ENCODE data around the gene TOGARAM1. TPM values are rescaled to one million over a fixed set of nuclear protein-coding genes. Genes with fewer than 3 reads are reported as not detected.
"Not testable (repeated sequence)": the region's sequence is repeated elsewhere in the genome, so short reads cannot be mapped to it uniquely, and the experiment has no call there.

Gene TOGARAM1
- total RNA-seq, 2 donors from 2014 or later = 3.5 to 7.9 TPM

DNA sequence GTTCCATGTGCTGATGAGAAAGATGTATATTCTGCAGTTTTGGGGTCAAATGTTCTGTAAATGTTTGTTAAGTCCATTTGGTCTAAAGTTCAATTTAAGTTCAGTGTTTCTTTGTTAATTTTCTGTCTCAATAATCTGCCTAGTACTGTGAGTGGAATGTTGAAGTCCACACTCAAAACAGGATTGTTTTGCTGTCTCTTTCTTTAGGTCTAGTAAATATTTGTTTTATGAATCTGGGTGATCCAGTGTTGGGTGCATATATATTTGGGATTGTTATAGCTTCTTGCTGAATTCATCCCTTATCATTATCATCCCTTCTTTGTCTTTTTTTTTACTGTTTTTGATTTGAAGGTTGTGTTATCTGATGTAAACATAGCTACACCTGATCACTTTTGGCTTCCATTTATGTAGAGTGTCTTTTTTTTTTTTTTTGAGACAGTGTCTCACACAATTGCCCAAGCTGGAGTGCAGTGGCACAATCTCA, 95.9 kb downstream of the TOGARAM1 start:
- Mint-ChIP-seq H3K27ac (no peak overlapping the region), H3K9me3 (no peaks in the 10 kb centered on the region), H3K36me3 (peaks cover 15 to 31% of the 10 kb centered on the region in 2 donors)
- no peak for ATAC-seq
- DNase-seq (ENCODE audit: low spot score in 2 of 2) = no peak

DNA sequence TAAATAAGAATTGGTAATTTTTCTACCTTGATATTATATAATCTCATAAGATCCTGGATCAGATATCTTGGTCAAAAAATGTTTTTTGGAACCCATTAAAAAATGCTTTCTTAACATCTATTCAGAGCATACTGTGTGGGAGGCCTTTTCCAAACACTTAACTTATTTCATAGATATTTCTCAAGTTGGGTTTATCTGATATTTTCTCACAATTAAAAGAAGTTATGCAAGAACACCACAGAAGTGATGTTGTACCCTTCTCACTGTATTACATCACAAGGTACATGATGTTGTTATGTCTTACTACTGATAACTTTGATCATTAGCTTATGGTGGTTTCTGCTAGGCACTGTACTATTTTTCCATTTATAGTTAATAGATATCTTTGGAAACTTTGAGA, 98.6 kb downstream of the TOGARAM1 start:
- DNase-seq (ENCODE audit: low spot score in 2 of 2) = no peak
- peaks cover 9 to 23% of the 10 kb centered on the region in 2 donors for H3K36me3 Mint-ChIP-seq
- no peak overlapping the region for H3K27ac Mint-ChIP-seq
- ATAC-seq = no peak
- no peaks in the 10 kb centered on the region for H3K9me3 Mint-ChIP-seq

DNA sequence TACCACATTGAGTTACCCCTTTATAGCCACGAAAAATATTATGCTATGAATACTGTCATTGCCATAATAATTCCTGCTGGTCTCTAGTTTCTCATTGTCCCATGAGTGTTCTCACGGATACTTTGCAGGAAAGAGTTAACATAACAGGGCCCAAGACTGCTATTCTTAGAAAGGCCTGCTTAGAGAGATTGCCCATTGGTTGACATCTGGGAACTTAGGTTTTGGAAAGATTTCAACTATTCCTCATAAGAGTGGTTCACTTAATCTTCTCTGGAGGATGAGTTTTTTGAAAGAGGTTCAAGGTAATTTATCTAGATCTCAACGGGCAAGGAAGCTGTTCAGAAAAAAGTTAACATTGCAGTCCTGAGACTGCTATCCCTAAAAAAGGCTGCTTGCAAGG, 103.5 kb downstream of the TOGARAM1 start:
- H3K9me3 Mint-ChIP-seq = no peaks in the 10 kb centered on the region
- no peak overlapping the region for H3K27ac Mint-ChIP-seq
- ATAC-seq (no peak), DNase-seq (ENCODE audit: low spot score in 2 of 2) (no peak)
- H3K36me3 Mint-ChIP-seq = no peaks in the 10 kb centered on the region

DNA sequence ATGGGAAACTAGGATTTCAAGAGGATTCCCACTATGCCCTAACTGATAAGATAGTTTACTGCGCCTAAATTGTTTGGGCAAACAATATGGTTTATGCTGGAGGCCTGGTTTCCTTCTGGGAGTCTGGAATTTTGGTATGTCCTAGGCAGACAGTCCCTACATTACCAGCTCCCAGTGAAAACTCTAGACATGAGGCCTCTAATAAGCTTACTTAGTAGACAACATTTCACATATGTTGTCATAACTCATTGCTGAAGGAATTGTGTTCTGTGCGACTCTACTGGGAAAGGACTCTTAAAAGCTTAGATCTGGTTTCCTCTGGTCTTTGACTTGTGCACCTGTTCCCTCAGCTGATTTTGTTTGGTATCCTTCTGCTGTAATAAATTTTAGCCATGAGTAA, 104.0 kb downstream of the TOGARAM1 start:
- H3K27ac Mint-ChIP-seq = no peak overlapping the region
- no peaks in the 10 kb centered on the region for H3K36me3 Mint-ChIP-seq
- DNase-seq (ENCODE audit: low spot score in 2 of 2) = no peak
- no peaks in the 10 kb centered on the region for H3K9me3 Mint-ChIP-seq
- no peak for ATAC-seq

DNA sequence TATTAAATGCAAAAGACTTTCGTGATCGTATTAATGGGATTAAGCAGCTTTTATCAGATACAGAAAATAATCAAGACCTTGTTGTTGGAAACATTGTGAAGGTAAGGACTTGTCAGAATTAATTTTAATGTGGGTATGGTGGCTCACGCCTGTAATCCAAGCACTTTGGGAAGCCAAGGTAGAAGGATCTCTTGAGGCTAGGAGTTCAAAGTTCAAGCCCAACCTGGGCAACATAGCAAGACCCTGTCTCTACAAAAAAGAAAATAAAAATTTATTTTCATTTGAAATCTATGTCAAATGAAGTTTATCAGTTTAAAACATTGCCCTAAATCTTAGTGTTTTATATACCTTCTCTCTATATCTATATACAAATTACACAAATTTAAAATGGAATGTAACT, 104.7 kb downstream of the TOGARAM1 start:
- Mint-ChIP-seq H3K36me3 (no peaks in the 10 kb centered on the region), H3K9me3 (no peaks in the 10 kb centered on the region), H3K27ac (no peak overlapping the region)
- ATAC-seq (no peak), DNase-seq (ENCODE audit: low spot score in 2 of 2) (no peak)

DNA sequence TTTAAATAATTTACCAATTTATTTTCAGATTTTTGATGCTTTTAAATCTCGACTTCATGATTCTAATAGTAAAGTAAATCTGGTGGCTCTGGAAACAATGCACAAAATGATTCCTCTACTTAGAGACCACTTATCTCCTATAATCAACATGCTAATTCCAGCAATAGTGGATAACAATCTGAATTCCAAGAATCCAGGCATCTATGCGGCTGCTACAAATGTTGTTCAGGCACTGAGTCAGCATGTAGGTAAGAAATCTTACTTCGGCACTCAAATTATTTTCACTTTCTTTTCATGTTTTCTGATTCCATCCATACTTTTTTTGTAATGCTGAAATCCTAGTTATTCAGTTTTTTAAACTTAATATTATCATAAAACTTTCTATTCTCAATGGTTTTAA, 106.4 kb downstream of the TOGARAM1 start:
- ATAC-seq = no peak
- DNase-seq (ENCODE audit: low spot score in 2 of 2) = no peak
- Mint-ChIP-seq H3K9me3 (no peaks in the 10 kb centered on the region), H3K27ac (no peak overlapping the region), H3K36me3 (no peaks in the 10 kb centered on the region)

DNA sequence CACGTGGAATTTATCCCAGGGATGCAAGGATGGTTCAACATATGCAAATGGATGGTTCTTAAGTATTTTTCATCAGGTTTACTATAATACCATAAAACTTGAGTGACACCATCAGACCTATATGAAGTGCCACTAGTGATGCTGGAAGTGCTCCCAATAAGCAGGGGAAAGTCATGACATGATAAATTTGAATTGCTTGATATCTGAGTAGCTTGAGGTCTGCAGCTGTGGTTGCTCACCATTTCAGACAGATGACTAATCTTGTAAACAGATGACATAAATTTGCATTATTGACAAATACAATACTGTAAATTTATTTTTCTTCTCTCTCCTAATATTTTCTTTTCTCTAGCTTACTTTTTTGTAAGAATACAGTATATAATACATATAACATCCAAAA, 108.2 kb downstream of the TOGARAM1 start:
- H3K36me3 Mint-ChIP-seq = no peaks in the 10 kb centered on the region
- H3K27ac Mint-ChIP-seq = no peak overlapping the region
- H3K9me3 Mint-ChIP-seq = no peaks in the 10 kb centered on the region
- ATAC-seq (no peak), DNase-seq (ENCODE audit: low spot score in 2 of 2) (no peak)

DNA sequence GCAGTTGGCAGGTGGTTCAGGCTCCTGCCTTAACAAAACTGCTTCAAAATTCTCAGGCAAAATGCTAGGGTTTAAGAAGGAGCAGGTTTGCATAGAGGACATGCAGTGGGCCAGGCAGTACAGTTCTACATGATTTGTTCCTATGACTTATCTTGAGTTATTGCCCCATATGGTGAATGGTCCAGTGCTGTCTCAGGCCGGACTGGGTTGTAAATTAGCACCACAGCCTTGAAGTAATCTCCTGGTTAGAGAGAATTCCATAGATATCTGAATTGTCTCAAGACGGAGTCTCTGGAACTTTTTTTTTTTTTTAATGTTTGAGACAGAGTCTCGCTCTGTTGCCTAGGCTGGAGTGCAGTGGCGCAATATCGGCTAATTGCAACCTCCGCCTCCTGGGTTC, 110.1 kb downstream of the TOGARAM1 start:
- Mint-ChIP-seq H3K36me3 (no peaks in the 10 kb centered on the region), H3K27ac (no peak overlapping the region), H3K9me3 (no peaks in the 10 kb centered on the region)
- DNase-seq (ENCODE audit: low spot score in 2 of 2) (no peak), ATAC-seq (no peak)

DNA sequence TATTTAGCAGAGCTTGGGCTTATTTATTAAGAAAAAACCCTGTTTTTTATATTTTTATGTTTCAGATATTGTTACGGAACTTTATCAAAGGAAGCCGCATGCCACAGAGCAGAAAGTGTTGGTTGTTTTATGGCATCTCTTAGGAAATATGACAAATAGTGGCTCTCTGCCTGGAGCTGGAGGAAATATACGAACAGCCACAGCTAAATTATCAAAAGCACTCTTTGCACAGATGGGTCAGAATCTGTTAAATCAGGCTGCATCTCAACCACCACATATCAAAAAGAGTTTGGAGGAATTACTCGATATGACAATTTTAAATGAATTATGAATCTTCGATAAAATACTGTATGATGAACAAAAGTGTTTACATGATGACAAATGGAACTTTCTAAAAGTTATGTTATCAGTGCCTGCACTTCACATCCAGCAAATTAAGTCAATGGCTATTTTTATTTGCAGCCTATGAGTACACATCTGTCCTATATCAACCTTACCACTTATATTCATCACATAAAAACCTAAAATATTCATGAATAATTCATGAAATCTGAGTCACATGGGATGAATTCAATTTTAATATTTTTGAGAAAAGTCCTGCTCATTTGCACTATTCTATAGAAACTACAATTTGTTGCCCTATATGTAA, 111.4 kb downstream of the TOGARAM1 start:
- no peak for DNase-seq (ENCODE audit: low spot score in 2 of 2)
- H3K27ac Mint-ChIP-seq = no peak overlapping the region
- no peaks in the 10 kb centered on the region for H3K36me3 Mint-ChIP-seq
- H3K9me3 Mint-ChIP-seq = no peaks in the 10 kb centered on the region
- no peak for ATAC-seq

DNA sequence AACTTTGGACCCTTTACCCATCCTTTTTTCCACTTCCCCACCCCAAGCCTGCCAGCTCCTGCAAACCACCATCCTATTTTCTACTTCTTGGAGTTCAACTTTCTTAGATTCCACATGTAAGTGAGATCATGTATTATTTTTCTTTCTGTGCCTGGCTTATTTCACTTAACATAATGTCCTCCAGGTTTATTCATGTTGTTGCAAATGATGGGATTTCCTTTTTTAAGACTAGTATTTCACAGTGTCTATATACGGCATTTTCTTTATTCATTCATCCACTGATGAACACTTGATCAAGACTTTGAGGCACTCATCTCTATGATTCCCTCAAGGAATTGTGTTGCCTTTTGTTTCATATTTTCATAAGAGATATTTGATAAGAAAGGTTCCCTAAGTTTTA, 116.3 kb downstream of the TOGARAM1 start:
- Mint-ChIP-seq H3K27ac (no peak overlapping the region), H3K9me3 (no peaks in the 10 kb centered on the region), H3K36me3 (no peaks in the 10 kb centered on the region)
- ATAC-seq (no peak), DNase-seq (ENCODE audit: low spot score in 2 of 2) (no peak)

DNA sequence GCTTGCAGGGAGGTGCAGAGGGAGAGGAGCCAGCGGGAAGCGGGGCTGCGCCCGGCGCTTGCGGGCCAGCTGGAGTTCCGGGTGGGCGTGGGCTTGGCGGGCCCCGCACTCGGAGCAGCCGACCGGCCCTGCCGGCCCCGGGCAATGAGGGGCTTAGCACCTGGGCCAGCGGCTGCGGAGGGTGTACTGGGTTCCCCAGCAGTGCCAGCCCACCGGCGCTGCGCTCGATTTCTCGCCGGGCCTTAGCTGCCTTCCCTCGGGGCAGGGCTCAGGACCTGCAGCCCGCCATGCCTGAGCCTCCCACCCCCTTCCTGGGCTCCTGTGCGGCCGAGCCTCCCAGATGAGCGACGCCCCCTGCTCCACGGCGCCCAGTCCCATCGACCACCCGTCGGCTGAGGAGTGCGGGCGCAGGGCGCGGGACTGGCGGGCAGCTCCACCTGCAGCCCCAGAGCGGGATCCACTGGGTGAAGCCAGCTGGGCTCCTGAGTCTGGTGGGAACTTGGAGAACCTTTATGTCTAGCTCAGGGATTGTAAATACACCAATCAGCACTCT, 118.5 kb downstream of the TOGARAM1 start:
- not testable (repeated sequence) for DNase-seq (ENCODE audit: low spot score in 2 of 2); H3K27ac Mint-ChIP-seq; ATAC-seq; H3K9me3 Mint-ChIP-seq
- H3K36me3 Mint-ChIP-seq = peaks cover 13 to 15% of the 10 kb centered on the region in 2 donors

DNA sequence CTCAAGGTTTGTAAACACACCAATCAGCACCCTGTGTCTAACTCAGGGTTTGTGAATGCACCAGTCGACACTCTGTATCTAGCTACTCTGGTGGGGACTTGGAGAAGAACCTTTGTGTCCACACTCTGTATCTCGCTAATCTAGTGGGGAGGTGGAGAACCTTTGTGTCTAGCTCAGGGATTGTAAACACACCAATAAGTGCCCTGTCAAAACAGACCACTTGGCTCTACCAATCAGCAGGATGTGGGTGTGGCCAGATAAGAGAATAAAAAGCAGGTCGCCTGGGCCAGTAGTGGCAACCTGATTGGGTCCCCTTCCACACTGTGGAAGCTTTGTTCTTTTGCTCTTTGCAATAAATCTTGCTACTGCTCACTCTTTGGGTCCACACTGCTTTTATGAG, 119.1 kb downstream of the TOGARAM1 start:
- not testable (repeated sequence) for H3K9me3 Mint-ChIP-seq; ATAC-seq; H3K27ac Mint-ChIP-seq; DNase-seq (ENCODE audit: low spot score in 2 of 2)
- peaks cover 15 to 16% of the 10 kb centered on the region in 2 donors for H3K36me3 Mint-ChIP-seq

DNA sequence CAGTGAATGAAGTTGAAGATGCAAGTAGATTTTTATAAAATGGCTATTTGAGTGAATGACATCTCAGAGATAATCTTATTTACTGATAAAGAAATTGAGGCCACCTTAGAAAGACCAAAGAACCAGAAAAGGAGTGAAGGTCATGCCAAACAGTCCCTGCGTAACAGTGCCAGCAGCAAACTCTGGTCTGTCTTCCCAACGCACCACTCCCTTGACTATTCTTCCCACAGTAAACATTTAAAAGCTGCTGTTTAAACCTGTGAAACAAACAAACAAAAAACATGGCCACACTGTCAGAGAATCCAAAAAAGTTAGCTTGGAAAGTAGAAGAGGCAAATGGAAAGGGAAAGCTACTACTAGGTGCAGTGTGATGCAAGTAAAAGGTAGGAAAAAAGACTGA, 120.4 kb downstream of the TOGARAM1 start:
- Mint-ChIP-seq H3K9me3 (no peaks in the 10 kb centered on the region), H3K27ac (no peak overlapping the region), H3K36me3 (peaks cover 16 to 27% of the 10 kb centered on the region in 2 donors)
- DNase-seq (ENCODE audit: low spot score in 2 of 2) = no peak
- no peak for ATAC-seq

DNA sequence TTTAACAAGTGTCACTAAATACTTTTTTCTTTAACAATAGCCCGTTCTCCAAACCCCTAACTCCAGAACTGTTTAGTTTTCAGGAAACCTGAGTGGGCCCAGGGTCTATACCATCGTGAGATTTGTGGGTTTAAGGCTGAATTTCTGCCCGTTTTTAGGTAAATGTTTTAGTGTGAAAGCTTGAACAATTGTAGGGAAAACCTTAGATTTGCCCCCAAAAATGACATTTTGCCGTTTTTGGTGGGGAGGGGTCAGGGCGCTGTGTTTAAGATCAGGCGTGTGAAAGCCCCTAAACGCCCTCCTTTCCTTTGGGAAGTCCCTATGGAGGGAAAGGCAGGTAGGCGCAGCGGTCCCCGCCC, 121.6 kb downstream of the TOGARAM1 start:
- Mint-ChIP-seq H3K9me3 (no peaks in the 10 kb centered on the region), H3K27ac (peak overlapping the region; percentile 27 to 96), H3K36me3 (peaks cover 16 to 27% of the 10 kb centered on the region in 2 donors)
- ATAC-seq (no peak), DNase-seq (ENCODE audit: low spot score in 2 of 2) (no peak)

DNA sequence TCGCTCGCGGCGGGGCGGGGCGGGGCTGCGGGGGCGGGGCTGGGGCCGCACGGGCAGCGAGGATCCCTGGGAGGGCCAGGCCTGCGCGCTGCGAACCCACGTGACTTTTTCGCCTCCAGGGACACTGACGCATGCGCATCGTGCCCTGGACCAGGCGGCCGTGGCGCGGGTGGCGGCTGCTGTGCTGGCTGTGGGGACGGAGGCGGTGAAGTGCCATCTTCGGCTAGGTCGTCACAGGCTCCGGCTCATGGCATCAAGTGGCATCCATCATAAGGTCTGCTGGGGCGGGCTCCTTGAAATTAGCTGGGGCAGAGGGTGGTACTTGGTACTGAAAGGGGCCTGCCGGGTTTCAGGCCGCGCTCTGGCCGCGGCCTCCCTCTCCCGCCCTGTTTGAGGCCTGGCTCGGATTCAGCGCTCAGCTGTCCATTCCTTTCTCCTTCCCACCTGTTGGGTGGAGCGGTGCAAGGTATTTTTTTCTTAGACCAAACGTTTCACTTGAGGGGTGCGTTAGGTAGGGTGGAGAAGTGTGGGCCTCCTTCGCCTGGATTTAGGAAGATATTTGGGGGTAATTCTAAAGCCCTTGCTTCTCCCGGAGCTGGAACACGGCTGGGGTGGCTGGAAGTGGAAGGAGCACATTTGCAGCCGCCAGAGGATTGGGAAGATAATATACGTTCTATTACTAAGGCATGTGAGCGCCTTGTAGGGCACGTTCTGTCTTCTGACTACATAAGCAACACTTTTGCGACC, 122.2 kb downstream of the TOGARAM1 start, which contains the start of gene PRPF39:
TSS of gene PRPF39 (plus strand) at position 141 of the 747 bp plus-strand sequence. CDS start 11,124 bp downstream, outside the sequence.
- Mint-ChIP-seq H3K9me3 (no peaks in the 10 kb centered on the region), H3K27ac (peak within 1 kb of the TSS; percentile 96 to 98), H3K36me3 (peaks cover 16 to 27% of the 10 kb centered on the region in 2 donors)
- DNase-seq (ENCODE audit: low spot score in 2 of 2) (peak; percentile 95 to 98), ATAC-seq (peak; percentile 94 to 95)

DNA sequence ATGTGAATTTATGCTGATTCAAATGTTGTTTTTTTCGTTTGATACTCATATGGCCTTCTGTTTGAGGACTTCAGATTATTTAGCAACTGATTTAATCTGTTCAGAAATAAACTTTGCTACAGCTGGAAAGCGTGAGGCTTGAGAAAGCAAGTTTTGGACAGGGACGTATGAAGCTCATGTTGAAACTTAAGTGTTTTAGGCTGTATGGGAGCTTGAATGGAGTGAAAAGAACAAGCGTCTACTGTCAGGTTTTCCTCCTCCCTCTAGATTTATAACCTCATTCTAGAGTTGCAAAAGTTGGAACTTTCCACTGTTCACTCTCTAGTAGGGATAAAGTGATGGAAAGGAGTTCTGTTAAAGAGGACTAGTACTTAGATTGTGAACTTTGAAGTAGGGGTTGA, 123.0 kb downstream of the TOGARAM1 start:
- Mint-ChIP-seq H3K36me3 (peaks cover 16 to 27% of the 10 kb centered on the region in 2 donors), H3K9me3 (no peaks in the 10 kb centered on the region)
- no peak for DNase-seq (ENCODE audit: low spot score in 2 of 2)

DNA sequence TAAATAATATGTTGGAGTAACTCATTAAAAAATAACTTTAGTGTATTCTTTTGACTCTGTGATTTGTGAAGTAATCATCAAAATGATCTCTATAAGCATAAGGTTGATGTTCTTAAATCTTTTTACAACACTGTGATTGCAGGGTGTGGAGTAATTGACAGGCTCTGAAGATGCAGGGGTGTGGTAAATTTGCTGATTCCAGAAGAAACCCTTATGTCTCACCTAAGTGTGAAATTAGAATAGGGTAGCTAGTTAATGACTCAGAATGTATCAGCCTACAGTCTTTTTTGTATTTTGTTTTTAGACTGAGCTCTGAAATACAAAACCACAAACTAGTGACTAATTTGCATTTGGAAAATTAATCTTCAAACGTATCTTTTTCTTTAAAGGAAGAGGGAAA, 127.8 kb downstream of the TOGARAM1 start:
- Mint-ChIP-seq H3K9me3 (no peaks in the 10 kb centered on the region), H3K36me3 (peaks cover 7 to 42% of the 10 kb centered on the region in 2 donors)

More for the DNA sequence above, 123.0 kb downstream of the TOGARAM1 start:
- no peak for ATAC-seq
- peak overlapping the region; percentile 96 to 98 for H3K27ac Mint-ChIP-seq

More for the DNA sequence above, 127.8 kb downstream of the TOGARAM1 start:
- ATAC-seq (peak; percentile 99 to 100), DNase-seq (ENCODE audit: low spot score in 2 of 2) (no peak)
- peak overlapping the region; percentile 39 to 96 for H3K27ac Mint-ChIP-seq
